ENCODE results near the gene FHAD1. TPM values are rescaled to one million over a fixed set of nuclear protein-coding genes. Genes with fewer than 3 reads are reported as not detected.

FHAD1 gene
- total RNA-seq, 1 experiment from 2014 or later: 1.9 TPM

DNA sequence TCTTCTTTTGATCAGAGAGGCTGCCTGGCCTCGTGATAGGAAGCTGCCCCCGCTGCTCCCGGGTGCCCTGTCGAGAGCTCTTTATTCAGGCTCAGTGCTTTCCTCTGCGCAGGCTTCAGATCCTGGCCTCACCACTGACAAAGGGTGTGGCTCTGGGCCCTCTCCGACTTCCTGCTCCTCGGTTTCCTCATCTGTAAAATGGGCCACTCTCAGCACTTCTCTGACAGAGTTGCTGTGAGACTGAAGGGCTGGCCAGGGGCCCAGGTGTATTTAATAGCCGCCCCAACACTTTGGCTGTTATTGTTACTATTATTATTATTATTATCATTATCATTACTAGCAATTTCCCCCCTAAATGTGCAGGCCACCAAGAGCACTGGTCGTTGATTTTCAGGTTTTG, 101.6 kb downstream of the FHAD1 start:
- Histone ChIP-seq H3K79me2 (ENCODE audit: insufficient read depth, low read length) (no peaks in the 10 kb centered on the region), H3K23me2 (ENCODE audit: insufficient read length, low read depth, low read length, poor library complexity, severe bottlenecking) (no peaks in the 10 kb centered on the region), H3T11ph (ENCODE audit: low read length) (no peak overlapping the region), H2BK20ac (ENCODE audit: low read depth, low read length, poor library complexity, severe bottlenecking) (no peak overlapping the region), H2BK5ac (ENCODE audit: insufficient read length, low read length) (no peak overlapping the region), H3K23ac (ENCODE audit: insufficient read length, low read depth, low read length) (no peak overlapping the region), H2BK120ac (ENCODE audit: low read depth, low read length, poor library complexity, severe bottlenecking) (no peak overlapping the region), H4K20me1 (ENCODE audit: control insufficient read depth, insufficient read depth, insufficient read length) (no peaks in the 10 kb centered on the region), H4K8ac (replicated peaks; ENCODE audit: insufficient read length, low read depth, low read length) (no peak overlapping the region), H2AK5ac (ENCODE audit: insufficient read length, low read length) (no peak overlapping the region), H2BK12ac (ENCODE audit: insufficient read length, low read depth, low read length) (no peak overlapping the region), H3K9me3 (ENCODE audit: control insufficient read depth, low read depth, low read length) (no peaks in the 10 kb centered on the region), H3K4me2 (ENCODE audit: insufficient read depth, insufficient read length, low read length) (no peak overlapping the region), H3K27ac (ENCODE audit: insufficient read length, low read depth, low read length) (no peak overlapping the region), H3K18ac (ENCODE audit: insufficient read length, low read depth, low read length) (no peak overlapping the region), H3K4ac (ENCODE audit: low read depth, low read length) (no peak overlapping the region), H3K27me3 (ENCODE audit: insufficient read depth, low read length) (no peaks in the 10 kb centered on the region), H2AFZ (ENCODE audit: low read length) (no peak overlapping the region), H3K79me1 (ENCODE audit: insufficient read depth, low read depth, low read length, poor library complexity, severe bottlenecking) (no peaks in the 10 kb centered on the region), H3K9ac (ENCODE audit: extremely low read depth, insufficient read length, low read length) (no peak overlapping the region), H3K14ac (ENCODE audit: insufficient read depth, low read length) (no peak overlapping the region), H3K4me1 (ENCODE audit: insufficient read depth, low read length) (no peaks in the 10 kb centered on the region), H4K91ac (ENCODE audit: insufficient read length, low read depth, low read length) (no peak overlapping the region), H4K5ac (ENCODE audit: insufficient read length, low read depth, low read length) (no peak overlapping the region), H2BK15ac (ENCODE audit: low read depth, low read length) (no peak overlapping the region), H3K56ac (ENCODE audit: insufficient read length, low read depth, low read length) (no peak overlapping the region)
- Mint-ChIP-seq H3K9me3 (no peaks in the 10 kb centered on the region), H3K36me3 (ENCODE audit: insufficient read depth in 1 of 3, low read depth in 3 of 3) (no peaks in the 10 kb centered on the region), H3K4me3 (no peak overlapping the region), H3K27me3 (ENCODE audit: low read depth) (peaks cover 23% of the 10 kb centered on the region), H3K27ac (no peak overlapping the region), H3K4me1 (peaks cover 5 to 16% of the 10 kb centered on the region in 2 experiments; a peak in 3 of 4 replicates)
- TF ChIP-seq, protein P1, sequence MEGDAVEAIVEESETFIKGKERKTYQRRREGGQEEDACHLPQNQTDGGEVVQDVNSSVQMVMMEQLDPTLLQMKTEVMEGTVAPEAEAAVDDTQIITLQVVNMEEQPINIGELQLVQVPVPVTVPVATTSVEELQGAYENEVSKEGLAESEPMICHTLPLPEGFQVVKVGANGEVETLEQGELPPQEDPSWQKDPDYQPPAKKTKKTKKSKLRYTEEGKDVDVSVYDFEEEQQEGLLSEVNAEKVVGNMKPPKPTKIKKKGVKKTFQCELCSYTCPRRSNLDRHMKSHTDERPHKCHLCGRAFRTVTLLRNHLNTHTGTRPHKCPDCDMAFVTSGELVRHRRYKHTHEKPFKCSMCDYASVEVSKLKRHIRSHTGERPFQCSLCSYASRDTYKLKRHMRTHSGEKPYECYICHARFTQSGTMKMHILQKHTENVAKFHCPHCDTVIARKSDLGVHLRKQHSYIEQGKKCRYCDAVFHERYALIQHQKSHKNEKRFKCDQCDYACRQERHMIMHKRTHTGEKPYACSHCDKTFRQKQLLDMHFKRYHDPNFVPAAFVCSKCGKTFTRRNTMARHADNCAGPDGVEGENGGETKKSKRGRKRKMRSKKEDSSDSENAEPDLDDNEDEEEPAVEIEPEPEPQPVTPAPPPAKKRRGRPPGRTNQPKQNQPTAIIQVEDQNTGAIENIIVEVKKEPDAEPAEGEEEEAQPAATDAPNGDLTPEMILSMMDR (conservative IDR thresholded peaks at IDR 0.05): no peak
- no CpG with 5 or more reads among the region's 9 CpGs for WGBS (ENCODE audit: extremely low coverage, insufficient read length, low lambda C conversion rate)
- no peak for DNase-seq
